Measurements from ENCODE around the gene RGL4.
A peak's percentile ranks its signal among the peaks of the same experiment; 100 is the strongest.
"Not testable (repeated sequence)": the region's sequence is repeated elsewhere in the genome, so short reads cannot be mapped to it uniquely, and the experiment has no call there.

RGL4 gene

GRCh38 chr22:23690713-23691112, at the start of gene RGL4:
TSS of gene RGL4 (plus strand) at chr22:23691013. CDS start at chr22:23692031, 1,018 bp downstream.
- FAIRE-seq, result no peak
- DNase-seq (ENCODE audit: low spot score), result no peak

GRCh38 chr22:23646526-23646925, 44.3 kb upstream of the RGL4 start:
- not testable (repeated sequence) for DNase-seq (ENCODE audit: low spot score); FAIRE-seq

GRCh38 chr22:23649071-23649501, 41.7 kb upstream of the RGL4 start:
- no peak for DNase-seq (ENCODE audit: low spot score)
- FAIRE-seq, result no peak

- no peak for FAIRE-seq
Measured at GRCh38 chr22:23651676-23652075, 39.1 kb upstream of the RGL4 start.

GRCh38 chr22:23652286-23652685, 38.5 kb upstream of the RGL4 start:
- FAIRE-seq, result no peak
- DNase-seq (ENCODE audit: low spot score), result no peak

More at GRCh38 chr22:23651676-23652075, 39.1 kb upstream of the RGL4 start:
- no peak for DNase-seq (ENCODE audit: low spot score)

- FAIRE-seq, result peak; percentile 13
Measured at GRCh38 chr22:23652711-23653110, 38.1 kb upstream of the RGL4 start.

GRCh38 chr22:23655891-23656475, 34.8 kb upstream of the RGL4 start:
- DNase-seq (ENCODE audit: low spot score), result no peak
- FAIRE-seq, result no peak

More at GRCh38 chr22:23652711-23653110, 38.1 kb upstream of the RGL4 start:
- DNase-seq (ENCODE audit: low spot score), result no peak

- DNase-seq (ENCODE audit: low spot score) (no peak), FAIRE-seq (no peak)
Measured at GRCh38 chr22:23657727-23658126, 33.1 kb upstream of the RGL4 start.

- DNase-seq (ENCODE audit: low spot score); FAIRE-seq: not testable (repeated sequence)
Measured at GRCh38 chr22:23660381-23660780, 30.4 kb upstream of the RGL4 start.

- FAIRE-seq (no peak), DNase-seq (ENCODE audit: low spot score) (no peak)
Measured at GRCh38 chr22:23670378-23671295, 20.2 kb upstream of the RGL4 start.

- FAIRE-seq, result not testable (repeated sequence)
Measured at GRCh38 chr22:23671387-23671786, 19.4 kb upstream of the RGL4 start.

GRCh38 chr22:23672307-23673049, 18.3 kb upstream of the RGL4 start:
- not testable (repeated sequence) for DNase-seq (ENCODE audit: low spot score)
- peak; percentile 92 for FAIRE-seq

More at GRCh38 chr22:23671387-23671786, 19.4 kb upstream of the RGL4 start:
- not testable (repeated sequence) for DNase-seq (ENCODE audit: low spot score)

- DNase-seq (ENCODE audit: low spot score) (no peak), FAIRE-seq (peak; percentile 9)
Measured at GRCh38 chr22:23673050-23673620, 17.7 kb upstream of the RGL4 start.

GRCh38 chr22:23673826-23674690, 16.8 kb upstream of the RGL4 start:
- DNase-seq (ENCODE audit: low spot score) (no peak), FAIRE-seq (no peak)

GRCh38 chr22:23674886-23675501, 15.8 kb upstream of the RGL4 start:
- not testable (repeated sequence) for DNase-seq (ENCODE audit: low spot score); FAIRE-seq

- FAIRE-seq (peak; percentile 84), DNase-seq (ENCODE audit: low spot score) (no peak)
Measured at GRCh38 chr22:23675502-23676415, 15.1 kb upstream of the RGL4 start.

GRCh38 chr22:23676841-23677700, 13.7 kb upstream of the RGL4 start:
- peak; percentile 58 for FAIRE-seq

GRCh38 chr22:23677701-23677995, 13.2 kb upstream of the RGL4 start:
- no peak for DNase-seq (ENCODE audit: low spot score)
- no peak for FAIRE-seq

More at GRCh38 chr22:23676841-23677700, 13.7 kb upstream of the RGL4 start:
- not testable (repeated sequence) for DNase-seq (ENCODE audit: low spot score)
